Body of pancreas (tissue), 4 donors: ENCODE results near the gene CYP4F2. TPM values are rescaled to one million over a fixed set of nuclear protein-coding genes. Genes with fewer than 3 reads are reported as not detected.
A peak's percentile ranks its signal among the peaks of the same experiment; 100 is the strongest.

Source experiments
- ATAC-seq: fragments of 150-250 bp; one replicate; pipeline ENCODE4 v1.9.1; 2016
- DNase-seq, 4 donors: peaks; one replicate each; pipeline ENCODE4 v3.0.0-alpha.2; 2019
- H3K27ac ChIP-seq, 4 donors: fragments of 200-600 bp; sonication (generic); 1 replicate in 3 of 4; 2 replicates in 1 of 4; pipeline versions ENCODE4 v1.5.1 to v1.6.1; 2016 to 2019; ENCODE audit warnings: mild to moderate bottlenecking in 1 of 4, mixed read lengths in 1 of 4, moderate library complexity in 1 of 4
- H3K27me3 ChIP-seq, 2 donors: fragments of 200-600 bp; sonication (generic); one replicate each; pipeline ENCODE4 v1.6.0; 2016; ENCODE audit warnings: mild to moderate bottlenecking in 1 of 2
- H3K36me3 ChIP-seq, 2 donors: fragments of 200-600 bp; sonication (generic); replicated peaks in 1 of 2; 2 replicates each; pipeline ENCODE4 v1.5.1; 2016; ENCODE audit warnings: low read depth in 2 of 2; ENCODE audit not compliant: insufficient read depth in 1 of 2
- H3K4me1 ChIP-seq: fragments of 200-600 bp; sonication (generic); one replicate; pipeline ENCODE4 v1.6.0; 2016
- H3K4me3 ChIP-seq, 2 donors: fragments of 200-600 bp; sonication (generic); 1 replicate in 1 of 2; 2 replicates in 1 of 2; pipeline ENCODE4 v1.5.1; 2016 to 2019
- H3K9me3 ChIP-seq, 3 donors: fragments of 200-600 bp; sonication (generic); 1 replicate in 2 of 3; 2 replicates in 1 of 3; pipeline ENCODE4 v1.5.1; 2016
- CTCF ChIP-seq, 7 experiments: fragments of 450-650 bp in 4 of 7; fragments of 200-600 bp in 3 of 7; sonication (generic) in 3 of 7; IDR thresholded peaks; one replicate each; pipeline ENCODE4 v1.5.1; 2016 to 2019; ENCODE audit warnings: antibody characterized with exemption in 7 of 7
- POLR2A ChIP-seq, 3 donors: fragments of 450-650 bp; IDR thresholded peaks; one replicate each; pipeline ENCODE4 v1.6.1; 2016; ENCODE audit warnings: antibody characterized with exemption in 3 of 3, mild to moderate bottlenecking in 2 of 3
- WGBS, 2 donors: methylation state at CpG; one replicate each; pipeline ENCODE4 v1.1.5; 2017; 5-methylcytosine and 5-hydroxymethylcytosine counted together
- intact Hi-C: fragments of 100-400 bp; cut with DNase I; formaldehyde crosslinking; loops from one replicate; pipeline ENCODE4 v1.15.1; 2023
- total RNA-seq, 2 donors: library from RNA; depleted of rRNA; stranded (reverse); fragments of >200 nt; gene quantifications; one replicate each; pipeline ENCODE4 v1.1.0, GENCODE V29; 2016

The CYP4F2 gene
- not detected for total RNA-seq

GRCh38 chr19:15897738-15898276 lies at the start of gene CYP4F2:
Gene CYP4F2, minus strand, starts transcription at chr19:15898074. Its CDS starts 463 bp downstream, at chr19:15897611.
- peaks cover 0 to 3% of the 10 kb centered on the region in 2 donors for H3K27me3 ChIP-seq
- TF ChIP-seq POLR2A (IDR thresholded peaks at IDR 0.05) (no peak), CTCF (IDR thresholded peaks at IDR 0.05) (no peak)
- no peaks in the 10 kb centered on the region for H3K4me1 ChIP-seq
- 69 to 74% methylated on average over 2 to 3 of the region's 3 CpGs for WGBS, 2 donors
- intact Hi-C loops: no loop called here
- no peak within 1 kb of the TSS for H3K27ac ChIP-seq
- ATAC-seq (no peak), DNase-seq (no peak)
- no peak within 1 kb of the TSS for H3K4me3 ChIP-seq
- H3K9me3 ChIP-seq: no peaks in the 10 kb centered on the region
- H3K36me3 ChIP-seq: no peaks in the 10 kb centered on the region

GRCh38 chr19:15945301-15945700 lies 47.4 kb upstream of the CYP4F2 start:
- Histone ChIP-seq H3K4me3 (no peak overlapping the region), H3K4me1 (no peaks in the 10 kb centered on the region), H3K9me3 (no peaks in the 10 kb centered on the region), H3K27me3 (no peaks in the 10 kb centered on the region), H3K27ac (no peak overlapping the region), H3K36me3 (no peaks in the 10 kb centered on the region)
- intact Hi-C loops: no loop called here
- no peak for DNase-seq
- no peak for TF ChIP-seq POLR2A (IDR thresholded peaks at IDR 0.05)
- TF ChIP-seq CTCF (IDR thresholded peaks at IDR 0.05): no peak
- ATAC-seq: no peak
- WGBS, 2 donors: 37 to 39% methylated on average over 4 of the region's 4 CpGs

GRCh38 chr19:15944401-15944800 lies 46.5 kb upstream of the CYP4F2 start:
- WGBS, 2 donors: 57 to 61% methylated on average over 4 of the region's 4 CpGs
- DNase-seq: no peak

GRCh38 chr19:15937771-15938170 lies 39.9 kb upstream of the CYP4F2 start:
- Histone ChIP-seq H3K36me3 (no peaks in the 10 kb centered on the region), H3K27ac (no peak overlapping the region), H3K4me1 (peaks cover 18% of the 10 kb centered on the region), H3K27me3 (no peaks in the 10 kb centered on the region), H3K9me3 (no peaks in the 10 kb centered on the region), H3K4me3 (no peak overlapping the region)
- intact Hi-C loops: no loop called here
- no peak for ATAC-seq
- WGBS, 2 donors: 4 to 65% methylated on average over 2 of the region's 2 CpGs
- peak in 1 of 4 donors; percentile 47 for DNase-seq
- TF ChIP-seq POLR2A (IDR thresholded peaks at IDR 0.05) (no peak), CTCF (IDR thresholded peaks at IDR 0.05) (no peak)

More at GRCh38 chr19:15944401-15944800, 46.5 kb upstream of the CYP4F2 start:
- Histone ChIP-seq H3K9me3 (no peaks in the 10 kb centered on the region), H3K4me1 (no peaks in the 10 kb centered on the region), H3K27me3 (no peaks in the 10 kb centered on the region), H3K36me3 (no peaks in the 10 kb centered on the region), H3K27ac (no peak overlapping the region), H3K4me3 (no peak overlapping the region)
- no peak for TF ChIP-seq POLR2A (IDR thresholded peaks at IDR 0.05)
- TF ChIP-seq CTCF (IDR thresholded peaks at IDR 0.05): no peak
- ATAC-seq: no peak
- intact Hi-C loops: no loop called here

- Histone ChIP-seq H3K27ac (no peak overlapping the region), H3K27me3 (no peaks in the 10 kb centered on the region), H3K4me3 (no peak overlapping the region), H3K4me1 (peaks cover 18% of the 10 kb centered on the region), H3K9me3 (no peaks in the 10 kb centered on the region), H3K36me3 (no peaks in the 10 kb centered on the region)
- no peak for DNase-seq
- ATAC-seq: no peak
- 82 to 96% methylated on average over 2 of the region's 2 CpGs for WGBS, 2 donors
- no peak for TF ChIP-seq POLR2A (IDR thresholded peaks at IDR 0.05)
- no peak for TF ChIP-seq CTCF (IDR thresholded peaks at IDR 0.05)
- intact Hi-C loops: no loop called here
These were observed 39.1 kb upstream of the CYP4F2 start for GRCh38 chr19:15936950-15937349.
